Spleen (tissue), 11 donors: ENCODE data around the gene ANKFY1. TPM values are rescaled to one million over a fixed set of nuclear protein-coding genes. Genes with fewer than 3 reads are reported as not detected.

Experiments
- DNase-seq: peaks from one replicate; pipeline ENCODE4 v3.0.0-alpha.2; 2020
- H3K27ac ChIP-seq, 8 donors: fragments of 200-600 bp; sonication (generic) in 7 of 8; 1 replicate in 4 of 8; 2 replicates in 4 of 8; pipeline versions ENCODE4 v1.5.0 to v1.8.0; 2016 to 2021; ENCODE audit warnings: inconsistent platforms in 4 of 8, mild to moderate bottlenecking in 4 of 8, moderate library complexity in 1 of 8
- H3K27me3 ChIP-seq, 7 donors: fragments of 200-600 bp; sonication (generic) in 6 of 7; replicated peaks in 1 of 7; 1 replicate in 4 of 7; 2 replicates in 3 of 7; pipeline versions ENCODE4 v1.5.0 to v1.8.0; 2016 to 2021; ENCODE audit warnings: inconsistent platforms in 3 of 7, mild to moderate bottlenecking in 1 of 7
- H3K36me3 ChIP-seq, 6 donors: fragments of 200-600 bp; sonication (generic) in 5 of 6; 1 replicate in 4 of 6; 2 replicates in 2 of 6; pipeline versions ENCODE4 v1.5.0 to v1.8.0; 2016 to 2021; ENCODE audit warnings: inconsistent platforms in 2 of 6
- H3K4me1 ChIP-seq, 6 donors: fragments of 200-600 bp; sonication (generic) in 5 of 6; 1 replicate in 3 of 6; 2 replicates in 3 of 6; pipeline versions ENCODE4 v1.5.0 to v1.8.0; 2016 to 2021; ENCODE audit warnings: inconsistent platforms in 3 of 6
- H3K4me3 ChIP-seq, 8 donors: fragments of 200-600 bp; sonication (generic) in 7 of 8; 1 replicate in 4 of 8; 2 replicates in 4 of 8; pipeline versions ENCODE4 v1.5.0 to v1.8.0; 2016 to 2021; ENCODE audit warnings: inconsistent platforms in 4 of 8, mild to moderate bottlenecking in 4 of 8, moderate library complexity in 2 of 8
- H3K9me3 ChIP-seq, 8 donors: fragments of 200-600 bp; sonication (generic) in 7 of 8; 1 replicate in 4 of 8; 2 replicates in 4 of 8; pipeline versions ENCODE4 v1.5.0 to v1.8.0; 2016 to 2021; ENCODE audit warnings: inconsistent platforms in 4 of 8
- POLR2A ChIP-seq, 3 donors: fragments of 450-650 bp; IDR thresholded peaks; one replicate each; pipeline ENCODE4 v1.5.1; 2017; ENCODE audit warnings: antibody characterized with exemption in 3 of 3, mild to moderate bottlenecking in 1 of 3
- POLR2AphosphoS5 ChIP-seq, 3 donors: sonication (generic); formaldehyde crosslinking; IDR thresholded peaks; one replicate each; pipeline ENCODE4 v1.5.1; 2017; ENCODE audit warnings: antibody characterized with exemption in 3 of 3
- WGBS, 5 donors: extraction: QIAGEN DNeasy Blood & Tissue Kit in 3 of 5; methylation state at CpG; one replicate each; pipeline versions ENCODE4 v1.1.5 to v1.1.7; 2013 to 2018; 5-methylcytosine and 5-hydroxymethylcytosine counted together
- intact Hi-C: fragments of 100-400 bp; cut with DNase I; formaldehyde crosslinking; loops from one replicate; pipeline ENCODE4 v1.15.0; 2023; ENCODE audit warnings: low total_unique reads
- polyA plus RNA-seq, 3 donors: library from polyadenylated mRNA; stranded (reverse); fragments of 200-250 nt; gene quantifications; one replicate each; pipeline ENCODE4 v1.2.1, GENCODE V29; 2013
- total RNA-seq, 7 donors: library from RNA; depleted of rRNA in 3 of 7; stranded (reverse); fragments of >200 nt in 3 of 7; fragmentation: NEBNext Ultra II Directional in 4 of 7; extraction: Animal tissue kit (Norgen Biotek cat#: 25700) in 4 of 7; gene quantifications; one replicate each; pipeline versions ENCODE4 v1.1.0 to v1.2.1, GENCODE V29; 2016 to 2021
- TF ChIP-seq, protein P1 (sequence below), 11 experiments: fragments of 200-600 bp in 7 of 11; fragments of 450-650 bp in 4 of 11; sonication (generic) in 4 of 11; IDR thresholded peaks in 8 of 11; conservative IDR thresholded peaks in 3 of 11; 1 replicate in 7 of 11; 2 replicates in 4 of 11; pipeline versions ENCODE4 v1.4.0 to v1.8.0; 2016 to 2021; ENCODE audit warnings: antibody characterized with exemption in 11 of 11, inconsistent platforms in 4 of 11, mild to moderate bottlenecking in 1 of 11
- donor health status: healthy with polysubstance abuse.
- donor health status: DM: no; HTN: no; CAD: no; lungs with moderate emphysema.
- donor health status: DM: no; HTN: no; CAD: no.
- donor health status: Bipolar disorder and iron deficiency.
- donor health status: healthy.
- donor health status: DM: no; HTN: no; CAD: no.
- donor health status: DM: yes; HTN: yes; CAD: no.

ANKFY1 gene
- total and polyA plus RNA-seq, 10 donors: 6.1 to 81.5 (median 51.7) TPM

DNA sequence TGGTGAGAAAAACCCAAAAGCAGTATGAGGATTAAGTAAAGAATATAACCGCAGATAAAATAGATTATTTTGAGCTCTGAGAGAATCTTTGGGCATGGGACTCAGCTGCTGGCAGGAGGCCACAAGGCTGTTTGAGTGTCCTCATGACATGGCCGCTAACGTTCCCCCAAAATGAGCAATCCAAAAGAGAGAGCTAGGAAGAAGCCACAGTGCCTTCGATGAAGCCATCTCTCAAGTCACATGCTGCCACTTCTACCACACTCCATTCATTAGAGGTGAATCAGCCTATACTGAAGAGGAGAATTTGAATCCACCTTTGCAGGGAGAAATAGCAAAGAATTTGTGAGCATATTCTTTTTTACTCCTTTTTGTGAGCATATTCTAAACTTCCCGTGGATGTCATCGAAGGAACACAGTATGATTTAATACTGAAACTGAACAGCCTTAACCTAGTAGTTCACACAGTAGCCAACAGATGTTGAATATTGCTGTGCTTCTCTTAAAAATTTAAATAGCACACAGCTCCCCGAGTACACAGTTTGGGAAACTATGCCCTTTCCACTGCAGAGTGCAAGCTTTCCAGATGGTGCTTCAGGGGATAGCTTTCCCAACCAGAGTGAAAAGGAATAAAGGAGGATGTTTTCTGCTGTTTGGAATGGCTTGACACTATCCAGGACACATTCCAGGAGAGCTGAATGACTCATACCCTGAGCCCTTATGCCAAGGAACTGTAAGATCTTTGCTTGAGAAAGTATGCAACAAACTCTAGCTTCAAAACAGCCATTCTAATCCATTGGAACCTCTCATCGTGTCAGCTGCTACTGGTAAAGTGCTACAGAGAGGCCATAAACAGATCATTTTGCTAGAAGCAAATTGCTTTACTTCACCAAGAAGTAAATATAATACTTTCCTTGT is 33.9 kb downstream of the ANKFY1 start:
- peaks cover 0 to 10% (median 0%) of the 10 kb centered on the region in 6 donors for H3K4me1 ChIP-seq
- intact Hi-C loops: no loop called here
- TF ChIP-seq, protein P1, sequence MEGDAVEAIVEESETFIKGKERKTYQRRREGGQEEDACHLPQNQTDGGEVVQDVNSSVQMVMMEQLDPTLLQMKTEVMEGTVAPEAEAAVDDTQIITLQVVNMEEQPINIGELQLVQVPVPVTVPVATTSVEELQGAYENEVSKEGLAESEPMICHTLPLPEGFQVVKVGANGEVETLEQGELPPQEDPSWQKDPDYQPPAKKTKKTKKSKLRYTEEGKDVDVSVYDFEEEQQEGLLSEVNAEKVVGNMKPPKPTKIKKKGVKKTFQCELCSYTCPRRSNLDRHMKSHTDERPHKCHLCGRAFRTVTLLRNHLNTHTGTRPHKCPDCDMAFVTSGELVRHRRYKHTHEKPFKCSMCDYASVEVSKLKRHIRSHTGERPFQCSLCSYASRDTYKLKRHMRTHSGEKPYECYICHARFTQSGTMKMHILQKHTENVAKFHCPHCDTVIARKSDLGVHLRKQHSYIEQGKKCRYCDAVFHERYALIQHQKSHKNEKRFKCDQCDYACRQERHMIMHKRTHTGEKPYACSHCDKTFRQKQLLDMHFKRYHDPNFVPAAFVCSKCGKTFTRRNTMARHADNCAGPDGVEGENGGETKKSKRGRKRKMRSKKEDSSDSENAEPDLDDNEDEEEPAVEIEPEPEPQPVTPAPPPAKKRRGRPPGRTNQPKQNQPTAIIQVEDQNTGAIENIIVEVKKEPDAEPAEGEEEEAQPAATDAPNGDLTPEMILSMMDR (IDR thresholded peaks at IDR 0.05 in 8 of 11, conservative IDR thresholded peaks at IDR 0.05 in 3 of 11): no peak
- TF ChIP-seq POLR2A (IDR thresholded peaks at IDR 0.05) (no peak), POLR2AphosphoS5 (IDR thresholded peaks at IDR 0.05) (peak in 1 of 3 donors; percentile 44)
- DNase-seq: no peak
- H3K4me3 ChIP-seq: no peak overlapping the region
- peaks cover 0 to 89% (median 32%) of the 10 kb centered on the region in 6 donors for H3K36me3 ChIP-seq
- no peaks in the 10 kb centered on the region for H3K27me3 ChIP-seq
- H3K9me3 ChIP-seq: no peaks in the 10 kb centered on the region
- H3K27ac ChIP-seq: peak overlapping the region in 5 of 8 donors; percentile 28 to 60 (median 58)
- 75 to 90% (median 88%) methylated on average over 8 of the region's 8 CpGs for WGBS, 5 donors

DNA sequence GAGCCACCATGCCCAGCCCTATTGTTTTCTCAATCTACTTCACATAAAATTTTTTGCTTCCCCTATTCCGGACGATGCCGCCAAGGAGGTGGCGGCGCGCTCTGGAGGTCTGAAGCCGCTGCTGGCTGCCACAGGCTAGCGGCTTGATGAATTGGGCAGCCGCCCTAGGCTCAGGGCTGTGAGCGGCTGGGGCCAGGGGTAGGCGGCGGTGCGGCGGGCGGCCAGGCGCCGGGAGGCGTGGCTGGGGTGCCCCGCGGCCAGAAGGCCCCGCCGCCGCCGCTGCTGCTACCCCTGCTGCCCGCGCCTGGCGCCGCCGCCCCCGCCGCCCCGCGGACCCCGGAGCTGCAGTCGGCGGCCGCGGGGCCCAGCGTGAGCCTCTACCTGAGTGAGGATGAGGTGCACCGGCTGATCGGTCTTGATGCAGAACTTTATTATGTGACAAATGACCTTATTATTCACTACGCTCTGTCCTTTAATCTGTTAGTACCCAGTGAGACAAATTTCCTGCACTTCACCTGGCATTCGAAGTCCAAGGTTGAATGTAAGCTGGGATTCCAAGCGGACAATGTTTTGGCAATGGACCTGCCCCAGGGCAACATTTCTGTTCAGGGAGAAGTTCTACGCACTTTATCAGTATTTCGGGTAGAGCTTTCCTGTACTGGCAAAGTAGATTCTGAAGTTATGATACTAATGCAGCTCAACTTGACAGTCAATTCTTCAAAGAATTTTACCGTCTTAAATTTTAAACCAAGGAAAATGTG is 41.7 kb downstream of the ANKFY1 start:
- Histone ChIP-seq H3K36me3 (peaks cover 0 to 83% (median 6%) of the 10 kb centered on the region in 6 donors), H3K4me1 (no peaks in the 10 kb centered on the region), H3K27me3 (no peaks in the 10 kb centered on the region), H3K4me3 (no peak overlapping the region), H3K27ac (no peak overlapping the region), H3K9me3 (no peaks in the 10 kb centered on the region)
- no peak for DNase-seq
- 91 to 95% (median 92%) methylated on average over 14 to 47 of the region's 47 CpGs for WGBS, 5 donors
- intact Hi-C loops: no loop called here
- TF ChIP-seq POLR2AphosphoS5 (IDR thresholded peaks at IDR 0.05) (peak in 1 of 3 donors; percentile 46), POLR2A (IDR thresholded peaks at IDR 0.05) (no peak)
- TF ChIP-seq, protein P1 (IDR thresholded peaks at IDR 0.05 in 8 of 11, conservative IDR thresholded peaks at IDR 0.05 in 3 of 11): no peak

DNA sequence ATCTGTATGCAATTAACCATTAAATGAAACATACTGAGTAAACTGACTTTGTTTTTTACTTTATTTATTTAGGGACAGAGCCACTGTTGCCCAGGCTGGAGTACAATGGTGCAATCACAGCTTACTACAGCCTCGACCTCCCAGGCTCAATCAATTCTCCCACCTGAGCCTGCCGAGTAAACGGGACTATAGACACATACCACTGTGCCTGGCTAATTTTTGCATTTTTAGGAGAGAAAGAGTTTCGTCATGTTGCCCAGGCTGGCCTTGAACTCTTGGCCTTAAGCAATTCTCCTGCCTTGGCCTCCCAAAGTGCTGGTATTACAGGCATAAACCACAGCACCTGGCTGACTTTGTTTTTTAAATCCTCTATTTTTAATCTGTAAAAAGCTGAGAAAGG is 42.6 kb downstream of the ANKFY1 start:
- no peaks in the 10 kb centered on the region for H3K27me3 ChIP-seq
- H3K27ac ChIP-seq: no peak overlapping the region
- peaks cover 0 to 1% (median 0%) of the 10 kb centered on the region in 6 donors for H3K4me1 ChIP-seq
- no peaks in the 10 kb centered on the region for H3K9me3 ChIP-seq
- 88 to 93% (median 92%) methylated on average over 4 of the region's 4 CpGs for WGBS, 5 donors
- H3K4me3 ChIP-seq: no peak overlapping the region
- peaks cover 0 to 87% (median 14%) of the 10 kb centered on the region in 6 donors for H3K36me3 ChIP-seq
- DNase-seq: no peak
- TF ChIP-seq POLR2A (IDR thresholded peaks at IDR 0.05) (no peak), POLR2AphosphoS5 (IDR thresholded peaks at IDR 0.05) (no peak)
- TF ChIP-seq, protein P1 (IDR thresholded peaks at IDR 0.05 in 8 of 11, conservative IDR thresholded peaks at IDR 0.05 in 3 of 11): no peak
- intact Hi-C loops: no loop called here
